Neuronal stem cell (in vitro differentiated cells): ENCODE results near the gene CYP4F3.

Experiments
- DNase-seq: peaks from one replicate; pipeline ENCODE4 v3.0.0-alpha.2; 2013; ENCODE audit warnings: low spot score
- H2AFZ ChIP-seq: one replicate; pipeline ENCODE4 v1.6.1; 2013; ENCODE audit warnings: mild to moderate bottlenecking, low read length, inconsistent platforms
- H2AK5ac ChIP-seq: 2 replicates; pipeline ENCODE4 v1.6.1; 2013; ENCODE audit warnings: low read depth, mild to moderate bottlenecking, inconsistent platforms, low read length, moderate library complexity, mixed read lengths
- H2BK120ac ChIP-seq: 2 replicates; pipeline ENCODE4 v1.6.1; 2013; ENCODE audit warnings: low read depth, mild to moderate bottlenecking, inconsistent platforms, low read length, moderate library complexity, mixed read lengths
- H2BK12ac ChIP-seq: one replicate; pipeline ENCODE4 v1.6.1; 2013; ENCODE audit warnings: low read length, inconsistent platforms
- H2BK15ac ChIP-seq: 2 replicates; pipeline ENCODE4 v1.6.1; 2013; ENCODE audit warnings: mild to moderate bottlenecking, low read length, inconsistent platforms, mixed read lengths
- H2BK5ac ChIP-seq: one replicate; pipeline ENCODE4 v1.6.1; 2013; ENCODE audit warnings: inconsistent platforms, mild to moderate bottlenecking, low read length, moderate library complexity
- H3K14ac ChIP-seq: one replicate; pipeline ENCODE4 v1.6.1; 2013; ENCODE audit warnings: low read length, inconsistent platforms
- H3K18ac ChIP-seq: 2 replicates; pipeline ENCODE4 v1.6.1; 2013; ENCODE audit warnings: low read length, inconsistent platforms
- H3K23ac ChIP-seq: 2 replicates; pipeline ENCODE4 v1.6.1; 2013; ENCODE audit warnings: low read depth, mild to moderate bottlenecking, mixed read lengths, low read length, inconsistent platforms; ENCODE audit not compliant: poor library complexity
- H3K27ac ChIP-seq: replicated peaks from 3 replicates; pipeline ENCODE4 v1.5.1; 2013; ENCODE audit warnings: low read length, inconsistent platforms
- H3K27me3 ChIP-seq, 3 experiments: 2 replicates each; pipeline ENCODE4 v1.6.1; 2013; ENCODE audit warnings: low read length in 3 of 3, mild to moderate bottlenecking in 2 of 3, inconsistent platforms in 1 of 3, low read depth in 1 of 3, mixed read lengths in 1 of 3, moderate library complexity in 1 of 3; ENCODE audit not compliant: control insufficient read depth in 3 of 3, insufficient read depth in 3 of 3
- H3K36me3 ChIP-seq, 2 donors: replicated peaks in 1 of 2; 2 replicates each; pipeline ENCODE4 v1.6.1; 2013; ENCODE audit warnings: low read length in 2 of 2; ENCODE audit not compliant: control insufficient read depth in 2 of 2, insufficient read depth in 2 of 2
- H3K4ac ChIP-seq: 2 replicates; pipeline ENCODE4 v1.6.1; 2013; ENCODE audit warnings: inconsistent platforms, mild to moderate bottlenecking, low read length, moderate library complexity
- H3K4me1 ChIP-seq, 2 donors: 1 replicate in 1 of 2; 2 replicates in 1 of 2; pipeline ENCODE4 v1.6.1; 2013; ENCODE audit warnings: low read length in 2 of 2, low read depth in 1 of 2; ENCODE audit not compliant: control insufficient read depth in 2 of 2, insufficient read depth in 1 of 2
- H3K4me2 ChIP-seq: one replicate; pipeline ENCODE4 v1.6.1; 2013; ENCODE audit warnings: mild to moderate bottlenecking, low read length, inconsistent platforms; ENCODE audit not compliant: insufficient read depth, poor library complexity, severe bottlenecking
- H3K4me3 ChIP-seq, 2 donors: 2 replicates each; pipeline ENCODE4 v1.5.1; 2013; ENCODE audit warnings: low read length in 2 of 2, mild to moderate bottlenecking in 2 of 2, inconsistent platforms in 1 of 2, moderate library complexity in 1 of 2
- H3K79me1 ChIP-seq: one replicate; pipeline ENCODE4 v1.6.1; 2013; ENCODE audit warnings: low read depth, mild to moderate bottlenecking, inconsistent platforms, low read length, moderate library complexity
- H3K9ac ChIP-seq: one replicate; pipeline ENCODE4 v1.6.1; 2013; ENCODE audit warnings: mild to moderate bottlenecking, low read depth, low read length, inconsistent platforms; ENCODE audit not compliant: poor library complexity
- H3K9me3 ChIP-seq, 2 donors: replicated peaks in 1 of 2; 2 replicates each; pipeline versions ENCODE3 to v1.6.1; 2013; ENCODE audit warnings: low read length in 2 of 2, mild to moderate bottlenecking in 2 of 2, inconsistent platforms in 1 of 2, low read depth in 1 of 2, mixed read lengths in 1 of 2, moderate library complexity in 1 of 2; ENCODE audit not compliant: control insufficient read depth in 2 of 2, insufficient read depth in 1 of 2
- H4K8ac ChIP-seq: one replicate; pipeline ENCODE4 v1.6.1; 2013; ENCODE audit warnings: low read depth, mild to moderate bottlenecking, inconsistent platforms, low read length, moderate library complexity
- H4K91ac ChIP-seq: one replicate; pipeline ENCODE4 v1.6.1; 2013; ENCODE audit warnings: low read length, low read depth, mild to moderate bottlenecking, inconsistent platforms; ENCODE audit not compliant: poor library complexity
- WGBS, 2 donors: extraction: QIAGEN DNeasy Blood & Tissue Kit; methylation state at CpG; one replicate each; pipeline ENCODE4 v1.1.7; 2013; ENCODE audit warnings: missing lambda C conversion rate in 2 of 2, mixed read lengths in 1 of 2; ENCODE audit not compliant: insufficient read length in 2 of 2, insufficient replicate concordance in 1 of 2; ENCODE audit errors: extremely low coverage in 2 of 2; 5-methylcytosine and 5-hydroxymethylcytosine counted together

CYP4F3 gene

GRCh38 chr19:15633082-15633835, 7.4 kb upstream of the CYP4F3 start:
- no peak overlapping the region for H3K23ac ChIP-seq
- H2BK120ac ChIP-seq, result no peak overlapping the region
- H2BK5ac ChIP-seq, result no peak overlapping the region
- no peak overlapping the region for H3K18ac ChIP-seq
- no peak overlapping the region for H2BK15ac ChIP-seq
- DNase-seq, result no peak
- peaks cover 2% of the 10 kb centered on the region for H3K79me1 ChIP-seq
- H3K9ac ChIP-seq, result no peak overlapping the region
- no peak overlapping the region for H3K27ac ChIP-seq
- no CpG with 5 or more reads among the region's 5 CpGs for WGBS, 2 donors
- peaks cover 0 to 24% of the 10 kb centered on the region in 2 donors for H3K9me3 ChIP-seq
- no peak overlapping the region for H2AK5ac ChIP-seq
- no peak overlapping the region for H3K4ac ChIP-seq
- no peak overlapping the region for H3K14ac ChIP-seq
- H3K36me3 ChIP-seq, result no peaks in the 10 kb centered on the region
- H2BK12ac ChIP-seq, result no peak overlapping the region
- H3K4me1 ChIP-seq, result no peaks in the 10 kb centered on the region
- H3K27me3 ChIP-seq, result peaks cover 0 to 3% (median 0%) of the 10 kb centered on the region in 3 experiments
- H3K4me3 ChIP-seq, result no peak overlapping the region
- H2AFZ ChIP-seq, result no peak overlapping the region
- H4K8ac ChIP-seq, result no peak overlapping the region
- no peak overlapping the region for H4K91ac ChIP-seq
- no peak overlapping the region for H3K4me2 ChIP-seq

GRCh38 chr19:15634105-15634504, 6.6 kb upstream of the CYP4F3 start:
- no peak overlapping the region for H3K23ac ChIP-seq
- H2BK120ac ChIP-seq, result no peak overlapping the region
- no peak overlapping the region for H3K4me2 ChIP-seq
- peaks cover 0 to 23% of the 10 kb centered on the region in 2 donors for H3K9me3 ChIP-seq
- H3K27ac ChIP-seq, result no peak overlapping the region
- H2AFZ ChIP-seq, result no peak overlapping the region
- H4K91ac ChIP-seq, result no peak overlapping the region
- no peak overlapping the region for H2BK15ac ChIP-seq
- no peak overlapping the region for H3K9ac ChIP-seq
- H3K36me3 ChIP-seq, result no peaks in the 10 kb centered on the region
- H4K8ac ChIP-seq, result no peak overlapping the region
- no peaks in the 10 kb centered on the region for H3K4me1 ChIP-seq
- H3K18ac ChIP-seq, result no peak overlapping the region
- H3K4me3 ChIP-seq, result no peak overlapping the region
- WGBS, 2 donors, result no CpG with 5 or more reads among the region's 3 CpGs
- H3K14ac ChIP-seq, result no peak overlapping the region
- H2AK5ac ChIP-seq, result no peak overlapping the region
- no peak for DNase-seq
- H2BK5ac ChIP-seq, result no peak overlapping the region
- H3K4ac ChIP-seq, result no peak overlapping the region
- peaks cover 2% of the 10 kb centered on the region for H3K79me1 ChIP-seq
- H3K27me3 ChIP-seq, result peaks cover 0 to 3% (median 0%) of the 10 kb centered on the region in 3 experiments
- H2BK12ac ChIP-seq, result no peak overlapping the region

- no peak overlapping the region for H3K27ac ChIP-seq
- no peak for DNase-seq
Observed at GRCh38 chr19:15635016-15635805, 5.5 kb upstream of the CYP4F3 start.

GRCh38 chr19:15636026-15636425, 4.7 kb upstream of the CYP4F3 start:
- Histone ChIP-seq H3K27me3 (peaks cover 0 to 3% (median 0%) of the 10 kb centered on the region in 3 experiments), H2BK15ac (no peak overlapping the region)

More at GRCh38 chr19:15635016-15635805, 5.5 kb upstream of the CYP4F3 start:
- no CpG with 5 or more reads among the region's 2 CpGs for WGBS, 2 donors
- Histone ChIP-seq H3K36me3 (no peaks in the 10 kb centered on the region), H2AFZ (no peak overlapping the region), H4K91ac (no peak overlapping the region), H4K8ac (no peak overlapping the region), H3K79me1 (no peaks in the 10 kb centered on the region), H3K4me2 (no peak overlapping the region), H3K4me1 (no peaks in the 10 kb centered on the region), H3K9ac (no peak overlapping the region), H2AK5ac (no peak overlapping the region), H3K4me3 (no peak overlapping the region), H3K4ac (no peak overlapping the region), H3K18ac (no peak overlapping the region), H3K23ac (no peak overlapping the region), H2BK12ac (no peak overlapping the region), H3K9me3 (peaks cover 0 to 29% of the 10 kb centered on the region in 2 donors), H2BK120ac (no peak overlapping the region), H3K14ac (no peak overlapping the region), H3K27me3 (peaks cover 0 to 3% (median 0%) of the 10 kb centered on the region in 3 experiments), H2BK5ac (no peak overlapping the region), H2BK15ac (no peak overlapping the region)

More at GRCh38 chr19:15636026-15636425, 4.7 kb upstream of the CYP4F3 start:
- no peaks in the 10 kb centered on the region for H3K79me1 ChIP-seq
- H4K91ac ChIP-seq, result no peak overlapping the region
- H2BK12ac ChIP-seq, result no peak overlapping the region
- no peak overlapping the region for H3K4ac ChIP-seq
- H3K14ac ChIP-seq, result no peak overlapping the region
- no peaks in the 10 kb centered on the region for H3K4me1 ChIP-seq
- peaks cover 0 to 36% of the 10 kb centered on the region in 2 donors for H3K9me3 ChIP-seq
- H2AK5ac ChIP-seq, result no peak overlapping the region
- WGBS, 2 donors, result no CpG with 5 or more reads among the region's 2 CpGs
- H3K9ac ChIP-seq, result no peak overlapping the region
- H3K4me3 ChIP-seq, result no peak overlapping the region
- H2BK5ac ChIP-seq, result no peak overlapping the region
- no peak overlapping the region for H3K27ac ChIP-seq
- H3K36me3 ChIP-seq, result no peaks in the 10 kb centered on the region
- H3K23ac ChIP-seq, result no peak overlapping the region
- no peak overlapping the region for H4K8ac ChIP-seq
- no peak overlapping the region for H3K4me2 ChIP-seq
- H2AFZ ChIP-seq, result no peak overlapping the region
- H2BK120ac ChIP-seq, result no peak overlapping the region
- DNase-seq, result no peak
- H3K18ac ChIP-seq, result no peak overlapping the region
